ENCODE data around the gene CEP97.
A peak's percentile ranks its signal among the peaks of the same experiment; 100 is the strongest.
"Not testable (repeated sequence)": the region's sequence is repeated elsewhere in the genome, so short reads cannot be mapped to it uniquely, and the experiment has no call there.

CEP97 gene

GRCh38 chr3:101725890-101726275 is 1.5 kb downstream of the CEP97 start:
- DNase-seq (ENCODE audit: low read depth, low spot score): no peak
- H3K4me3 ChIP-seq (ENCODE audit: low read depth, low read length): peak overlapping the region; percentile 86
- TF ChIP-seq, protein P1, sequence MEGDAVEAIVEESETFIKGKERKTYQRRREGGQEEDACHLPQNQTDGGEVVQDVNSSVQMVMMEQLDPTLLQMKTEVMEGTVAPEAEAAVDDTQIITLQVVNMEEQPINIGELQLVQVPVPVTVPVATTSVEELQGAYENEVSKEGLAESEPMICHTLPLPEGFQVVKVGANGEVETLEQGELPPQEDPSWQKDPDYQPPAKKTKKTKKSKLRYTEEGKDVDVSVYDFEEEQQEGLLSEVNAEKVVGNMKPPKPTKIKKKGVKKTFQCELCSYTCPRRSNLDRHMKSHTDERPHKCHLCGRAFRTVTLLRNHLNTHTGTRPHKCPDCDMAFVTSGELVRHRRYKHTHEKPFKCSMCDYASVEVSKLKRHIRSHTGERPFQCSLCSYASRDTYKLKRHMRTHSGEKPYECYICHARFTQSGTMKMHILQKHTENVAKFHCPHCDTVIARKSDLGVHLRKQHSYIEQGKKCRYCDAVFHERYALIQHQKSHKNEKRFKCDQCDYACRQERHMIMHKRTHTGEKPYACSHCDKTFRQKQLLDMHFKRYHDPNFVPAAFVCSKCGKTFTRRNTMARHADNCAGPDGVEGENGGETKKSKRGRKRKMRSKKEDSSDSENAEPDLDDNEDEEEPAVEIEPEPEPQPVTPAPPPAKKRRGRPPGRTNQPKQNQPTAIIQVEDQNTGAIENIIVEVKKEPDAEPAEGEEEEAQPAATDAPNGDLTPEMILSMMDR (IDR thresholded peaks at IDR 0.05; ENCODE audit: low read depth, low read length): no peak
- in situ Hi-C loops (cut with HindIII; ENCODE audit: low sequenced_read_pairs): no loop called here

- no peak overlapping the region for H3K4me3 ChIP-seq (ENCODE audit: low read depth, low read length)
- TF ChIP-seq, protein P1 (IDR thresholded peaks at IDR 0.05; ENCODE audit: low read depth, low read length): no peak
- in situ Hi-C loops (cut with HindIII; ENCODE audit: low sequenced_read_pairs): no loop called here
- DNase-seq (ENCODE audit: low read depth, low spot score): no peak
Observed at GRCh38 chr3:101729586-101729985, 5.2 kb downstream of the CEP97 start.

- H3K4me3 ChIP-seq (ENCODE audit: low read depth, low read length): no peak overlapping the region
- in situ Hi-C loops (cut with HindIII; ENCODE audit: low sequenced_read_pairs): no loop called here
- DNase-seq (ENCODE audit: low read depth, low spot score): no peak
- TF ChIP-seq, protein P1 (IDR thresholded peaks at IDR 0.05; ENCODE audit: low read depth, low read length): no peak
Observed at GRCh38 chr3:101730839-101731238, 6.4 kb downstream of the CEP97 start.

- no peak for DNase-seq (ENCODE audit: low read depth, low spot score)
- in situ Hi-C loops (cut with HindIII; ENCODE audit: low sequenced_read_pairs): no loop called here
- H3K4me3 ChIP-seq (ENCODE audit: low read depth, low read length): no peak overlapping the region
- TF ChIP-seq, protein P1 (IDR thresholded peaks at IDR 0.05; ENCODE audit: low read depth, low read length): no peak
Observed at GRCh38 chr3:101732240-101732641, 7.8 kb downstream of the CEP97 start.

DNA sequence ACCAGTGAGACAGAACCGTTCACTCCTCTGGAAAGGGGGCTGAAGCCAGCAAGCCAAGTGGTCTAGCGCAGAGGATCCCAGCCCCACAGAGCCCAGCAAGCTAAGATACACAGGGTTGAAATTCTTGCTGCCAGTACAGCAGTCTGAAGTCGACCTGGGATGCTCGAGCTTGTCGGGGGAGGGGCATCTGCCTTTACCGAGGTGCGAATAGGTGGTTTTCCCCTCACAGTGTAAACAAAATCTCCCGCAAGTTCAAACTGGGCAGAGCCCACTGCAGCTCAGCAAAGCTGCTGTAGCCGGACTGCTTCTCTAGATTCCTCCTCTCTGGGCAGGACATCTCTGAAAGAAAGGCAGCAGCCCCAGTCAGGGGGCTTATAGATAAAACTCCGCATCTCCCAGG is 11.4 kb downstream of the CEP97 start:
- DNase-seq (ENCODE audit: low read depth, low spot score): no peak

DNA sequence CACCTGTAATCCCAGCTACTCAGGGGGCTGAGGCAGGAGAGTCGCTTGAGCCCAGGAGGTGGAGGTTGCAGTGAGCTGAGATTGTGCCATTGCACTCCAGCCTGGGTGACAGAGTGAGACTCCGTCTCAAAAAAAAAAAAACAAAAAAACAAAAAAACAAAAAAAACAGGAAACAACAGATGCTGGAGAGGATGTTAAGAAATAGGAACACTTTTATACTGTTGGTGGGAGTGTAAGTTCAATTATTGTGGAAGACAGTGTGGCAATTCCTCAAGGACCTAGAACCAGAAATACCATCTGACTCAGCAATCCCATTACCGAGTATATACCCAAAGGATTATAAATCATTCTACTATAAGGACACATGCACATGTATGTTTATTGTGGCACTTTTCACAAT is 17.5 kb downstream of the CEP97 start:
- DNase-seq (ENCODE audit: low read depth, low spot score); in situ Hi-C loops (cut with HindIII; ENCODE audit: low sequenced_read_pairs); H3K4me3 ChIP-seq (ENCODE audit: low read depth, low read length): not testable (repeated sequence)

More for the DNA sequence above, 11.4 kb downstream of the CEP97 start:
- in situ Hi-C loops (cut with HindIII; ENCODE audit: low sequenced_read_pairs): no loop called here
- TF ChIP-seq, protein P1 (IDR thresholded peaks at IDR 0.05; ENCODE audit: low read depth, low read length): no peak
- no peak overlapping the region for H3K4me3 ChIP-seq (ENCODE audit: low read depth, low read length)

- no peak for DNase-seq (ENCODE audit: low read depth, low spot score)
- TF ChIP-seq, protein P1 (IDR thresholded peaks at IDR 0.05; ENCODE audit: low read depth, low read length): no peak
- in situ Hi-C loops (cut with HindIII; ENCODE audit: low sequenced_read_pairs): no loop called here
- no peak overlapping the region for H3K4me3 ChIP-seq (ENCODE audit: low read depth, low read length)
Observed at GRCh38 chr3:101744811-101745210, 20.4 kb downstream of the CEP97 start.

- DNase-seq (ENCODE audit: low read depth, low spot score); H3K4me3 ChIP-seq (ENCODE audit: low read depth, low read length); in situ Hi-C loops (cut with HindIII; ENCODE audit: low sequenced_read_pairs): not testable (repeated sequence)
Observed at GRCh38 chr3:101745934-101746333, 21.5 kb downstream of the CEP97 start.

DNA sequence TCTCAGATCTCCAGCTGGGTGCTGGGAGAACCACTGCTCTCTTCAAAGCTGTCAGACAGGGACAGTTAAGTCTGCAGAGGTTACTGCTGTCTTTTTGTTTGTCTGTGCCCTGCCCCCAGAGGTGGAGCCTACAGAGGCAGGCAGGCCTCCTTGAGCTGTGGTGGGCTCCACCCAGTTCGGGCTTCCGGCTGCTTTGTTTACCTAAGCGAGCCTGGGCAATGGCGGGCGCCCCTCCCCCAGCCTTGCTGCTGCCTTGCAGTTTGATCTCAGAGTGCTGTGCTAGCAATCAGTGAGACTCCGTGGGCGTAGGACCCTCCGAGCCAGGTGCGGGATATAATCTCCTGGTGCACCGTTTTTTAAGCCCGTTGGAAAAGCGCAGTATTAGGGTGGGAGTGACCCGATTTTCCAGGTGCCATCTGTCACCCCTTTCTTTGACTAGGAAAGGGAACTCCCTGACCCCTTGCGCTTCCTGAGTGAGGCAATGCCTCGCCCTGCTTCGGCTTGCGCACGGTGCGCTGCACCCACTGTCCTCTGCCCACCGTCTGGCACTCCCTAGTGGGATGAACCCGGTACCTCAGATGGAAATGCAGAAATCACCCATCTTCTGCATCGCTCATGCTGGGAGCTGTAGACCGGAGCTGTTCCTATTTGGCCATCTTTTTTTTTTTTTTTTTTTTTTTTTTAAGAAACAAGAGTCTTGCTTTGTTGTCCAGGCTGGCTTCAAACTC is 29.1 kb downstream of the CEP97 start:
- in situ Hi-C loops (cut with HindIII; ENCODE audit: low sequenced_read_pairs); DNase-seq (ENCODE audit: low read depth, low spot score); H3K4me3 ChIP-seq (ENCODE audit: low read depth, low read length): not testable (repeated sequence)

Data from astrocyte of the spinal cord (primary cell).